Raji (cell line): ENCODE measurements around the gene UBASH3B.

Experiments
- POLR2A ChIP-seq: IDR thresholded peaks from 2 replicates; pipeline ENCODE4 v1.6.1; 2011; ENCODE audit warnings: low read depth, low read length, control low read depth; ENCODE audit not compliant: insufficient read depth

UBASH3B gene

DNA sequence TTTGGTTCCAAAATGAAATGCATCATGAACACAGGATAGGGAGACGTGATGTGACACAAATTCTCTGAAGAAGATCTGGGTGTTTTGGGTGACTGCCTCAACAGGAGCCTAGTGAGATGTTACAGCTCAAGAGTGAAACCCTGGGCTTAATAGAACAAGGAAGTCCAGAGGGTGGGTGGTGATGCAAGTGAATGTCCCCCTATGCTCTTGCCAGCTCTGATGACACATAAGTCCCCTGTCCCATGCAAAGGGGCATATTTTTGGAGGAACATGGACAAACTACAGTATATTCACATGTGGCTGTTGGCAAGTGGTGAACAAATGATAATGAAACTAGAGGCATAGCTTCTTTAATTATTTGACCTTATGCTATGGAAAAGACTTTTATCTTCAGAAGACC, 191.9 kb downstream of the UBASH3B start:
- TF ChIP-seq POLR2A, result no peak

DNA sequence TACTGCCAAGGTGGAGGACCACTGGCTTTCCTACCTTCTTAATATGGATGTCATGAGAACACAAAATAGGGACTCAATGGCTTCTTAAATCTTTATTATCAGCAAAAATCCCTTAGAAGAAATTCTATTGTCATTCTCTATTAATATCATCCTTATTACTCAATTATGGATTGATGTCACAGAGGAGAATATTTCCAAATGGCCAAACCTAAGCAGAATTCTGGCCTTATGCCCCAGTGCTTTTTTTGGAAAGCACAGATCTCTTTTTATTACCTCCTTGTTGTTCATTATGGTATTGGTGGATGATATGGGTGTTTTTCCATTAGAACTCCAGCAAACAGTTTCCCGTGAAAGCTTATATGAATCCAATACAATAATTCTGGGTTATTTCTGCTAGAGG, 192.7 kb downstream of the UBASH3B start:
- no peak for TF ChIP-seq POLR2A

DNA sequence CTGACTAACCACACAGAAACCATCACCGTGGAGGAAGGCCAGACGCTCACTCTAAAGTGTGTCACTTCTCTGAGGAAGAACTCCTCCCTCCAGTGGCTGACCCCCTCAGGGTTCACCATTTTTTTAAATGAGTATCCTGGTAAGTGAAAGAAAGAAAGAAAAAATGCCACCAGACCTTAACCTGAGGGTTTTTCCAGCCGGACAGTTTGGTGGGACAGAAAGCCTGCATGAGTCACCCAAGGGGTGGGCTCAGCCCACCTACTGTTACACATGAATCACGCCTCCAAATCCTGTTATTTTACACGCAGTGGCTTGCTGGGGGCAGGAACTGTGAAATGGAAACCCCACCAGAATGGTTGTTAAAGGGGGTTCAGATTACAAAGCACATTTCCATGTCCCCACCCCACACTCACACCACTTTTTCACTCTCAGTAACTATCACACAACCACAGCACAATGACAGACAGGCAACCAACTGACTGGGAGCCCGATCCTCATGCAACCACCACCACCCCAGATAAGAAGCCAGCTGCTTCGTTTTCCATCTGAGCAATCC, 194.6 kb downstream of the UBASH3B start:
- no peak for TF ChIP-seq POLR2A

DNA sequence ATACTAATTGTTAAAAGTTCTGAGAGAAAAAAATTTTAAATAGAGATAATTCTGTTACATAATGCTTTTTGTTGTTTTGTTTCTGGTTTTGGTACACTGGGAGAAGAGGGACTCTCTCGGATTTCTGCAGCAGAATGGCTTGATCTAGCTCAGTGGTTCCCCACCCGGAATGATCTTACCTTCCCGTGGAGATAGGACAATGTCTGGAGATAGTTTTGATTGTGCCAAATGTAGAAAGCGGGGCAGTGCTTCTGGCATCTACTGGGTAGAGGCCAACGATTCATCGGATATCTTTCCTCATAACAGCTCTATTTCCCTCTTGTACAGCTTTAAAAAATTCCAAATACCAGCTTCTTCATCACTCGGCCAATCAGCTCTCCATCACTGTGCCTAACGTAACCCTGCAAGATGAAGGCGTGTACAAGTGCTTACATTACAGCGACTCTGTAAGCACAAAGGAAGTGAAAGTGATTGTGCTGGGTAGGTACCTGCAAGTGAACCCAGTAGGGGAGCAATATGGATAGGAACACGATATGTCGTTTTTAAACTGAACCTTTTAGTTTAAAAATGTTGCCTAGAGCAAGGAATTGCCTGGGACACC, 195.9 kb downstream of the UBASH3B start:
- TF ChIP-seq POLR2A, result no peak

DNA sequence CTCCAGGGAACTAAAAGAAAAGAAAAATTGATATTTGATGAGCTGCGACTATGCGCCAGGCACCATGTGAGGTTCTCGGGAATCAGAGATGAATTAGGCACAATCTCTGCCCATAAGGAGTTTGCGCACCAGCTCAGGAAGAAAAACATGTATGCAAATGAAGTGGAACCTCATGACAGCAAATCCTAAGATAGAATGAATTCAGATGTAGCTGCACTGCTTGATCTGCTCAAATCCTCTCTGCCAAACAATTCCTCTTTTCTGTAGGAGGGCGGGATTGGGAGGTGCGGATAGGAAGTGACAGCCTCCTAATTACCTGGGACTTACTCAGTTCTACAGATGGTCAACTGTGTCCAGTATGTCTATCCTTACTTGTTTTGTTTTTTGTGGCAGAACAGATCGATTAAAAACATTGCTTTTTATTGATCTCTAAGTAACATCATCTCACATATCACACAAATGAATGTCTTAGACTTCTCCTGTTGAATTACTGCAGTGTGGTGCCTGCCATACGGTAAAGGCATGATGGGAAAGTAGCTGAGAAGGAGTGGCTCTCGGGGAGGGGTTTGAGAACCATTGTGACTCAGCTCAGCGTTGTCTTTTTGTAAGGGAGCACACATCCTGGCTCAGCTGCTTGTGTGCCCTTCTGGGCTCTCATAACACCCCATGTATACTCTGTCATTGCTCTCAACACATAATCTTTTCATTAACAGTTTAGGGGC, 196.7 kb downstream of the UBASH3B start:
- TF ChIP-seq POLR2A, result no peak

DNA sequence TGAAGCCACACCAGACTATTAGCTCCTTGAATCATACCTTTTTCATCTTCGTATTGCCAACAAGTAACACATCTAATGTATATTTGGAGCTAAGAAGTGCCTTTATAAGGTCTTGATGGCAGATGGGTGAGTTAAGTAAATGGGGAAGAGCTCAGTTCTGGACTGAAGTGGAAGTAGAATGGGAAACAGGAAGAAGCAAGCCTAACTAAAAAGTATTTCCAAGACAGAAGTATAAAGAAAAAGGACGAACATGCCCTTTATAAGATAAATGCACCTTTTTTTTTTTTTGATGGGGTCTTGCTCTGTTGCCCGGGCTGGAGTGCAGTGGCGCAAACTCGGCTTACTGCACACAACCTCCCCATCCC, 197.3 kb downstream of the UBASH3B start:
- no peak for TF ChIP-seq POLR2A

DNA sequence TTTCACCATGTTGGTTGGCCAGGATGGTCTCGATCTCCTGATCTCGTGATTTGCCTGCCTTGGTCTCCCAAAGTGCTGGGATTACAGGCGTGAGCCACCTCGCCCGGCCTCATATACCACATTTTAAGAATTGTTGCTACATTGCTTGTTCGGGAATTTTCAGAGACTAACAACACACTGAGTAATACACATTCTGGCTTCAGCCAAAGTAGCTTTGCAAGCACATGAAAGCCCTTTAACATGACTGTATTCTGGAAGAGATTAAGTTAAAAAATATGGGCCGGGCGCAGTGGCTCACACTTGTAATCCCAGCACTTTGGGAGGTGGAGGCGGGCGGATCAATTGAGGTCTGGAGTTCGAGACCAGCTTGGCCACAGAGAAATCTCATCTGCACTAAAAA, 197.7 kb downstream of the UBASH3B start:
- TF ChIP-seq POLR2A, result no peak

DNA sequence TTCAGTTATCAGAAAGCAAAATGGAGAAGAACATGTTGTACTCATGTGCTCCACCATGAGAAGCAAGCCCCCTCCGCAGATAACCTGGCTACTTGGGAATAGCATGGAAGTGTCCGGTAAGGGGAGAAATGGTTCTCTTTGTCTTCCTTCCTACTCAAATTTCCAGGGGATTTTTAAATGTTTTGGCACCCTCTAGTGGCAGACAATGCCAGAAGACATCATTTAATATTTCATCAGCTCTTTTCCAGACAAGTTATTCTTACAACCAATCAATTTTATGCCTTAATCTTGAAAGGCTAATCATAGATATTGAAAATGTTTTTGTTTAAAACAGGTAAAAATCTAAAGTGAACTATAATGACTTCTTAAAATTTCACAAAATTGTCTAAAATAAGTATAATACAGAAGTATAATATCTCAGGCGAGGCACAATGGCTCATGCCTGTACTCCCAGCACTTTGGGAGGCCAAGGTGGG, 198.5 kb downstream of the UBASH3B start:
- TF ChIP-seq POLR2A, result no peak

DNA sequence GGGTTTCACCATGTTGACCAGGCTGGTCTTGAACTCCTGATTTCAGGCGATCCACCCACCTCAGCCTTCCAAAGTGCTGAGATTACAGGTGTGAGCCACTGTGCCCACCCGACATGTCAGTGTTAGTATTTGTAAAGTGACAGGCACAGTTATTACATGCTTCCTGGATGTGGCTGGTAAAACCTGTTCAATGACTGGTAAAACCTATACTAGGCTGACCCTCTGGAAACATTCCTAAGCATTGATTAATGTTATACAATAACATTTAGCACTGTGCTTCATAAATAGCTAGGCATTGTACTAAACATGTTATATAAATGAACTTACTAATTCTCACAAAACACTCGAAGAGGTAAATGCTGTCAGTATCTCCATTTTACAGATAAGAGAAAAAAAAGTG, 206.1 kb downstream of the UBASH3B start:
- no peak for TF ChIP-seq POLR2A

DNA sequence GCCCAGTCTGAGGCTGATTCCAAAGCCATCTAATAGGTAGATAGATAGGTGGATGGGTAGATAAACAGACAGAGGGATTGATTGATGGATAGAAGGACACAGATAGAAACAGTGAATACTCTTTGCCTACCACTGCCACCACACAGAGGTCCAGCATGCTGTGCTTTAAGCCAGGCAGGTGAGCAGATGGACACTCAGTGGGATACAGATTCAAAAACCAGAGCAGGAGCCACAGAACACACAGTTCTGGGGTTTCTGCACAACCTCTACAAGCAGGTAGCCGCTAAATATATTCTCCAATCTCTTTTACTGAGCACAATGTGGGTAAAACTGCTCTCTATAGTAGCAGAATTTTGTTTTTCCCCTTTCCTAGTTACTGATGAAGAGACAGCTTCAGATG, 206.6 kb downstream of the UBASH3B start:
- no peak for TF ChIP-seq POLR2A

DNA sequence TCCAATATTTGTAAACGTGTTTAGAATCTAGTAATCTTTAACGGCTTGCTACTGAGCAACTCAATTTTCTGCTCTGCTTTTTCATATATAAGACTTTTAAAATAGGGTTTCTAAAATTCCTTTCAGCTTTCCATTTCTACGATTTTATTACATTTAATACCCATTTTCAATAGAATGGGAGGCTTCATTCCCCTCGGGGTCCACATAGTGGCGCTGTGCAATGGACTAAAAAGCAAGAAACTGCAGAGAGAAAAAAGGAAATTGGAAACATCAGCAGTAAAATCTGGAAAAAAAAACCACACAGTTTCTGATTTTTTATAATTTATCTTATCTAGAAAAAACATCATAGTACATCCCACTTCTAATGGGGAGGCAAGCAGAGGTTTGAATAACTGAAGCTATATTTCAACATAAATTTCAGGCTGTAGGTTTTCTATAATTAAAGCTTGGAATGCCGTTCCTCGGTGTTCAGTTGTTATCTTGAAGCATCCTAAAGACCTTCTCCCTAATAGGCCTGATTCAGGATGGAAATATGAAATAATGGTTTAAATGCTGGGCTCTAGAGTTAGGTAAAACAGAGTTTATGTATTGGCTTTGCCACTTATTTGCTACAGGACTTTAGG, 208.3 kb downstream of the UBASH3B start:
- no peak for TF ChIP-seq POLR2A
